ENCODE measurements around the gene TMEM131L. TPM values are rescaled to one million over a fixed set of nuclear protein-coding genes. Genes with fewer than 3 reads are reported as not detected.

The TMEM131L gene
- total RNA-seq, 1 donor: 9.0 TPM

GRCh38 chr4:153592064-153592463 is 125.9 kb downstream of the TMEM131L start:
- Histone ChIP-seq H3K4me1 (ENCODE audit: insufficient read depth, low read length) (no peaks in the 10 kb centered on the region), H3K27ac (ENCODE audit: low read depth, low read length) (no peak overlapping the region), H3K4me2 (ENCODE audit: insufficient read depth, low read length) (no peak overlapping the region), H3K79me2 (ENCODE audit: insufficient read depth, low read length) (no peaks in the 10 kb centered on the region), H3K4me3 (ENCODE audit: insufficient read depth, low read length) (no peak overlapping the region), H4K20me1 (ENCODE audit: insufficient read depth, low read length) (no peaks in the 10 kb centered on the region), H2AFZ (ENCODE audit: low read length) (no peak overlapping the region), H3K9me3 (ENCODE audit: low read depth, low read length) (no peaks in the 10 kb centered on the region), H3K36me3 (ENCODE audit: insufficient read depth, low read length) (peaks cover 6% of the 10 kb centered on the region), H3K27me3 (ENCODE audit: insufficient read depth, low read length) (no peaks in the 10 kb centered on the region)
- no peak for TF ChIP-seq CTCF (IDR thresholded peaks at IDR 0.05; ENCODE audit: extremely low read depth, low read depth, low read length)
- no peak for DNase-seq (ENCODE audit: insufficient read length, low spot score, missing footprints)

GRCh38 chr4:153593161-153593560 is 127.0 kb downstream of the TMEM131L start:
- Histone ChIP-seq H3K4me2 (ENCODE audit: insufficient read depth, low read length) (no peak overlapping the region), H2AFZ (ENCODE audit: low read length) (no peak overlapping the region), H3K9me3 (ENCODE audit: low read depth, low read length) (no peaks in the 10 kb centered on the region), H4K20me1 (ENCODE audit: insufficient read depth, low read length) (no peaks in the 10 kb centered on the region), H3K79me2 (ENCODE audit: insufficient read depth, low read length) (no peaks in the 10 kb centered on the region), H3K27ac (ENCODE audit: low read depth, low read length) (no peak overlapping the region), H3K27me3 (ENCODE audit: insufficient read depth, low read length) (no peaks in the 10 kb centered on the region), H3K4me3 (ENCODE audit: insufficient read depth, low read length) (no peak overlapping the region), H3K36me3 (ENCODE audit: insufficient read depth, low read length) (peaks cover 6% of the 10 kb centered on the region), H3K4me1 (ENCODE audit: insufficient read depth, low read length) (no peaks in the 10 kb centered on the region)
- DNase-seq (ENCODE audit: insufficient read length, low spot score, missing footprints): no peak
- TF ChIP-seq CTCF (IDR thresholded peaks at IDR 0.05; ENCODE audit: extremely low read depth, low read depth, low read length): no peak

- Histone ChIP-seq H3K4me2 (ENCODE audit: insufficient read depth, low read length) (no peak overlapping the region), H3K4me1 (ENCODE audit: insufficient read depth, low read length) (no peaks in the 10 kb centered on the region), H3K9me3 (ENCODE audit: low read depth, low read length) (no peaks in the 10 kb centered on the region), H3K4me3 (ENCODE audit: insufficient read depth, low read length) (no peak overlapping the region), H3K36me3 (ENCODE audit: insufficient read depth, low read length) (peaks cover under 1% of the 10 kb centered on the region), H3K79me2 (ENCODE audit: insufficient read depth, low read length) (no peaks in the 10 kb centered on the region), H3K27ac (ENCODE audit: low read depth, low read length) (peak overlapping the region; percentile 5), H4K20me1 (ENCODE audit: insufficient read depth, low read length) (no peaks in the 10 kb centered on the region), H3K27me3 (ENCODE audit: insufficient read depth, low read length) (no peaks in the 10 kb centered on the region), H2AFZ (ENCODE audit: low read length) (no peak overlapping the region)
- TF ChIP-seq CTCF (IDR thresholded peaks at IDR 0.05; ENCODE audit: extremely low read depth, low read depth, low read length): no peak
- no peak for DNase-seq (ENCODE audit: insufficient read length, low spot score, missing footprints)
Observed at GRCh38 chr4:153594210-153594609, 128.1 kb downstream of the TMEM131L start.

- TF ChIP-seq CTCF (IDR thresholded peaks at IDR 0.05; ENCODE audit: extremely low read depth, low read depth, low read length): no peak
Observed at GRCh38 chr4:153595894-153596601, 129.9 kb downstream of the TMEM131L start.

More at GRCh38 chr4:153595894-153596601, 129.9 kb downstream of the TMEM131L start:
- Histone ChIP-seq H3K4me3 (ENCODE audit: insufficient read depth, low read length) (no peak overlapping the region), H3K27me3 (ENCODE audit: insufficient read depth, low read length) (no peaks in the 10 kb centered on the region), H3K79me2 (ENCODE audit: insufficient read depth, low read length) (no peaks in the 10 kb centered on the region), H3K4me2 (ENCODE audit: insufficient read depth, low read length) (no peak overlapping the region), H3K27ac (ENCODE audit: low read depth, low read length) (no peak overlapping the region), H3K4me1 (ENCODE audit: insufficient read depth, low read length) (no peaks in the 10 kb centered on the region), H4K20me1 (ENCODE audit: insufficient read depth, low read length) (no peaks in the 10 kb centered on the region), H3K9me3 (ENCODE audit: low read depth, low read length) (no peaks in the 10 kb centered on the region), H2AFZ (ENCODE audit: low read length) (no peak overlapping the region), H3K36me3 (ENCODE audit: insufficient read depth, low read length) (no peaks in the 10 kb centered on the region)
- no peak for DNase-seq (ENCODE audit: insufficient read length, low spot score, missing footprints)
